GM20431 (cell line): Measurements from ENCODE around the gene TLK2.
"Not testable (repeated sequence)": the region's sequence is repeated elsewhere in the genome, so short reads cannot be mapped to it uniquely, and the experiment has no call there.

ENCODE experiments used
- in situ Hi-C: fragments of 300-500 bp; cut with MseI, MboI; formaldehyde crosslinking; loops from one replicate; pipeline ENCODE4 v1.15.0; 2020; ENCODE audit warnings: low sequenced_read_pairs; ENCODE audit not compliant: unreplicated experiment

The TLK2 gene

GRCh38 chr17:62596662-62597061 is 118.0 kb downstream of the TLK2 start:
- in situ Hi-C loops = no loop called here

DNA sequence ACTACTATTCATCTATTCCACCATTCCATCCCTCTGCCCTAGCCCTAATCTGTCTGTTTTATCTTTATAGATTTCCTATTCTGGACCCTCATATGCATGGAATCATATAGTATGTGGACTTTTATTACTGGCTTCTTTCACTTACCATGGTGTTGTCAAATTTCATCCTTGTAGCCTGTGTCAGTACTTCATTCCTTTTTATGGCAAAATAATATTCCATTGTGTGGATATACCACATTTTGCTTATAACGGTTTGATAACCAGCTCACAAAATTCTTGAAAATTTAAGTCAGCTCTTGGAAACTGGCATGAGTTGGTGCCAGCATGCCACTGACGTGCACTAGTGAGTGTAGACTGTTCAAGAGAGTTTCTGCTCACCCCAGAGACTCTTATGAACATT is 118.5 kb downstream of the TLK2 start:
- in situ Hi-C loops = no loop called here

DNA sequence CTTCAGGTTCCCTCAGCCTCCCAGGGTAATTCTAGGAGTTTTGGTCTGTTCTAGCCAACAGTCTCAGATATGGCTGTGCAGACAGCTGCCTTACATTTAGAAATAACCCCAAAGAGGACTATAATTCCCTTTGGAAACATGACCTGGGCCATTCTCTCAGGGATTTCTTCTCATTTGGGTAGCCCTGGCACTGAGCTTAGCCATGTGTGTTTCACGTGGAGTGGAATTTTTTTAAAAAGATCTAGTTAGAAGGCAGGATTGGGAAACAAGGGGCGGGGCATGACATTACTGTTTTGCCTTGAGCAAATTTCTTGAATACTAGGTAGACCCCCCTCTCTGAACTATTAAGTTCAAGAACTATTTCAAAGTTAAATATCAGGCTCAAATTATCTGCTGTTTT is 119.3 kb downstream of the TLK2 start:
- in situ Hi-C loops = no loop called here

- in situ Hi-C loops = no loop called here
Measured at GRCh38 chr17:62599964-62600657, 121.5 kb downstream of the TLK2 start.

DNA sequence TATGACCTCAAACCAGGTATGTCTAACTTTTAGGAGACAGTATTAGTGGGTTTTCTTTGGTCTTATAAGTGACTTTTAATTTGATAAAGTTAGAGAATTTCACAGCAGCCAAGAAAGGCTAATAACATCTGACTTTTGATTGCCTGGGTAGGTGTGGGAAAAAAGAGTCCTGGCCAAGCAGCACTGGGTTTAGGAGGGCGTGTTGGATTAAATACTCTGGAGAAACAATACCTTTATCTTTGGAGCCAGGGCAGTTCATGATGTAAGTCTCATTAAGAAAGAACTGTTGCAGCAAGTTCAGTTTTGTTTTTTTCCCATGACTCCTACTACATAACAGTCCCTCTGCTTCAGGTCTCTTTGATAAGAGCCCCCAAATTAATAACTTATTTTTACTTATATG is 122.2 kb downstream of the TLK2 start:
- in situ Hi-C loops = no loop called here

GRCh38 chr17:62601471-62601870 is 122.8 kb downstream of the TLK2 start:
- in situ Hi-C loops = no loop called here

- in situ Hi-C loops = not testable (repeated sequence)
Measured at GRCh38 chr17:62603783-62604182, 125.2 kb downstream of the TLK2 start.

DNA sequence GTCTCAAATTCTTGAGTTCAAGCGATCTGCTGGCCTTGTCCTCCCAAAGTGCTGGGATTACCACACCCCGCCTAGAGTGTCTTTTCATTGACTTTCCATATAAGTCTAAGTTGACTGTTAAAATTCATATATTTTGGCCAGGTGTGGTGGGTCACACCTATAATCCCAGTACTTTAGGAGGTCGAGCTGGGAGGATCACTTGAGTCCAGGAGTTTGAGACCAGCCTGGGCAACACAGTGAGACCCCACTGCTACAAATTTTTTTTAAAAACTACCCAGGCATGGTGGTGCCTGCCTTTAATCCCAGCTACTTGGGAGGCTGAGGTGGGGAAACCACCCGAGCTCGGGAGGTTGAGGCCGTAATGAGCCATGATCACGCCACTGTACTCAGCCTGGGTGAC is 127.0 kb downstream of the TLK2 start:
- in situ Hi-C loops = no loop called here

GRCh38 chr17:62611292-62611691 is 132.7 kb downstream of the TLK2 start:
- in situ Hi-C loops = no loop called here

- in situ Hi-C loops = no loop called here
Measured at GRCh38 chr17:62611728-62612127, 133.1 kb downstream of the TLK2 start.

- in situ Hi-C loops = not testable (repeated sequence)
Measured at GRCh38 chr17:62612289-62612688, 133.7 kb downstream of the TLK2 start.

DNA sequence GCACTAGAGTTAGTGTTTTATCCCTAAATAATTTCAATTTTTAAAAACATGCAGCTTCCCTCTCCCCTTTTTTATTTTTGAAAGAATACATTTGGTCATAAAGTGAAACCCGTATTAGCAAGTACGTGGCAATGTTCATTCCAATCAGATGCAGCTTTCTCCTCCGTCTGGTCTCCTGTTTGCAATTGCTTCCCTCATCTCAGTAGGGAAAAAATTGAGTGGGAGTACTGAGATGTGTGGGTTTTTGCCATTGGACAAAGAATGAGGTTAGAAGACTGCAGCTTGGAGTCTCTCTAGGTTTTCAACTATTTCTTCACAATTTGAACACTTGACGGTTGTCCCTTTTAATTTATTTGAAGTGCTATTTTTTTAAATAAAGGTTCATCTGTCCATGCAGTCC is 134.5 kb downstream of the TLK2 start:
- in situ Hi-C loops = not testable (repeated sequence)

DNA sequence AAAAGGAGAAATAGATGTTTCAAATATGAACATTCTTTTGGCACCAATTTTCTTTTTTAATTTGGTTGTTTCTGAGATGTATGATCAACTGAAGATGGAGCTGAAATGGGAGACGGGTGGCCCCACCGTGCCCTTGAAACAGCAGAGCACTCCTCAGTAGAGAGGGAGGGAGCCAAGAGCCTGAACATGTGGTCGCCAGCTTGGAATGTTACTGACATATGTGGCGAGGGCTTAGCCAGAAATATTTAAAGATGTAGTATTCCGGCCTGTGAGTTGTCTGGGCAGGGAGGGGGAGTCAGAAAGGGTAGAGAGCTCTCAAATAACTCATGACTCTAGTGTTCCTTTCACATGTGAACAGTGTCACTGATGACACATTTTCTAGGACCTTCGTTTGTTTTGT is 135.5 kb downstream of the TLK2 start:
- in situ Hi-C loops = no loop called here

GRCh38 chr17:62615503-62615902 is 136.9 kb downstream of the TLK2 start:
- in situ Hi-C loops = no loop called here

GRCh38 chr17:62616993-62617893 is 138.6 kb downstream of the TLK2 start:
- in situ Hi-C loops = no loop called here

GRCh38 chr17:62617894-62618472 is 139.4 kb downstream of the TLK2 start:
- in situ Hi-C loops = no loop called here

DNA sequence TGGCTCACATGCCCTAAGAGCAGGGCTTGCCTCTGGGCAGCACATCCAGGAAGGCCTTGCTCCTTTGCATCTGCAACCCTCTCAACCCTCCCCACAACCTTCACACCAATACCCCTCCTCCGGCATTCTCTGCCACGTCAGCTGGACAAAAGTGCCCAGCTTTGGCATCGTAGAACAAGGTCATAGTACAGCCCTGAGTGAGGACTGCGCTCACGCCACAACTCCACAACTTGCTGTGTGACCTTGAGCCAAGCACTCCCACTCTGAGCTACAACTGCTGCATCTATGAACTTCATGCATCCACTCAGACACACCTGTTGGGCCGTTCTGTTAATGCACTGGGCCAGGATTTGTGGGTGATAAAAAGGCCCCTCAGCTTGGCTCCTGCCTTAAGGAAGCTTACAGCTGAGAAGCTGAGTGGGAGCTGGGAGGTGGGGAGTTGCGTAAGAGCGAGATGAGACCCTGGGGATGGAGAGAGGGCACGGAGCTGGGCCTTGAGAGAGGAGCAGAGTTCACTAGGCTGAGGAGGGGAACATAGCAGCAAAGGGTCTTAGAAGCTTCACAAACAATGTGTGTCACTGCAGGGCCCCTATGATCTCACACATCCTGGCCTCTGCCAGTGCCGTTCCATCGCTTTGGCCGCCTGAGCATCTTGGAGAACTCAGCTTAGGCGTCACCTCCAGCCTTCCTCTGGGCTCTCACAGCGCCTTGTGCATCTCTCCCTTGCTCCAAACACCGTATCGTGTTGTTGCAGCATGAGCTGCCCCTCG is 140.2 kb downstream of the TLK2 start:
- in situ Hi-C loops = no loop called here

- in situ Hi-C loops = no loop called here
Measured at GRCh38 chr17:62619417-62620155, 141.0 kb downstream of the TLK2 start.

DNA sequence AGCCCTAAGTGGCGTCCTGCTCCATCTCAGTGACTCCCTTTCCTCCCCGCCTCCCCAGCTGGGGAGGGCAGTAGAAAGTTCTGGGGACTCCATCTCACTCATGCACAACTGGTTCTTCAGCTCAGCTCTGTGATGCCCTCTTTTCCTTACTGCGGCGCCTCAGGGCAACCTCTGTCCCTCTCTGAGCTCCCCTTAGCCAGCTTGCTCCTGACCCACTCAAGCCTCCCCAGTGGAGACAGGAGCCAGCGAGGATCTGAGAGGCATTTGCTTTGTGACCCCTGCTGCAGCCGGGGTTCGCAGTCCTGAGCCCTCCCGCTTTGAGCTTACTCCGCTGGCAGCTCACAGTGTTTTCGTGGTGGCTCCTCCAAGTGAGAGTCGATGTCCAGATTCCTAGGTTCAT is 142.6 kb downstream of the TLK2 start:
- in situ Hi-C loops = no loop called here
